HG03280 (cell line): ENCODE measurements around the gene DECR2.
A peak's percentile ranks its signal among the peaks of the same experiment; 100 is the strongest.
"Not testable (repeated sequence)": the region's sequence is repeated elsewhere in the genome, so short reads cannot be mapped to it uniquely, and the experiment has no call there.

Source experiments
- ATAC-seq: cut with Tn5 transposase; IDR thresholded peaks from one replicate; pipeline ENCODE4 v1.9.1; 2021; ENCODE audit warnings: mild to moderate bottlenecking, moderate library complexity; ENCODE audit not compliant: unreplicated experiment

The DECR2 gene

DNA sequence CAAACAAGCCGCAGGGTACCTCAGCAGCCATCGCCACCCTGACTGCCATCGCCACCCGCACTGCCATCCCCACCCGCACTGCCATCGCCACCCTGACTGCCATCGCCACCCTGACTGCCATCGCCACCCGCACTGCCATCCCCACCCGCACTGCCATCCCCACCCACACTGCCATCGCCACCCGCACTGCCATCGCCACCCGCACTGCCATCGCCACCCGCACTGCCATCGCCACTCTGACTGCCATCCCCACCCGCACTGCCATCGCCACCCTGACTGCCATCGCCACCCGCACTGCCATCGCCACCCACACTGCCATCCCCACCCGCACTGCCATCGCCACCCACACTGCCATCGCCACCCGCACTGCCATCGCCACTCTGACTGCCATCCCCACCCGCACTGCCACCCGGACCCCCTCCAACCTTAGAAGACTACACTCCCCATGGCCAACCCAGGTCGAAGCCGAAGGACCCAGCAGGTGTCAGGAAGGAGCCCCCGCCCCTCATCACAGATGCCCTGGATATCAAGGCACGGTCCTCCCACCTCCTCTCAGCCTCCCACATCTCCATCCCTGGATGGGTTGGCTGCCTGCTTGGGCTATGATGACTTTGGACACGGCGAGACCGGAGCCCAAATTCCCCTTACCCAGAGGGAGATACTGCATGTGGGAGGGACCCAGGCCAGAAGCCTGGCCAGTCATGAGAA is 23.4 kb upstream of the DECR2 start:
- not testable (repeated sequence) for ATAC-seq

- ATAC-seq = no peak
Measured at GRCh38 chr16:378821-379182, 22.9 kb upstream of the DECR2 start.

DNA sequence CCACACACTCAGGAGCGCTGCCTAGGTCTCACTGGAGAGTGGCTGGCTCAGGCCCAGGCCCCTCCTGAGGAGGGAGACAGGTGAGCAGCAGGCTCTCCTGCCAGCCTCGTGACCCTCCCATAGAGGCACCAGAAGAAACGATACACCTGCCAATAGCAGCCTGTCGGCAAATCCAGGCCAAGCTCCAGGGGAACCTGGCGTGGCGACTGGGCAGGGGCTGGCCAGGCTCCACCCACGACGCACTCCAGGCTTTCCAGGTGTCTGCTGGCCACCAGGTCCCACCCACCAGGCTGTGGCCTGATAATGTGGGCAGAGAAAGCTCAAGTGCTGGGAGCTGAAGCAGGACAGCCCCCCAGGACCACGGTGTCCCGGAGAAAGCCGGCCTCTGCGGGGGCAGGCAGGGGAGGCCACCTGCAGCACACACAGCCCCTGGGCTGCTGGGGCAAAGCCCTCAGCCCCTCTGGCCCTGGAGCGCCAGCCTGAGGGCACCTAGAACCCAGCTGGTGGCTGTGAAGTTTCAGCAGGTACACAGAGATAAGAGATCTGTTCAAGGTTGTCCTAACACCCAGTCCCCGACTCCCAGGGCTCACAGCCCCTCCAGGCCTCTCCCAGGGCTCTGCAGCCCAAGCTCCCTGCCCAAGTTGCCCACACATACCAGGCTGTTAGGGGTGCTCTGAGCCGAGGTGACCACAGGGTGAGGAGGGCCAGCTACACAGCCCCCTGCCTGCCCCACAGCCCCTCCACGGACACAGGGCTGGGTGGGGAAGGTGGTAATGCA is 22.3 kb upstream of the DECR2 start:
- ATAC-seq = no peak

- ATAC-seq = no peak
Measured at GRCh38 chr16:379961-380761, 21.5 kb upstream of the DECR2 start.

GRCh38 chr16:380762-381011 is 21.0 kb upstream of the DECR2 start:
- ATAC-seq = no peak

DNA sequence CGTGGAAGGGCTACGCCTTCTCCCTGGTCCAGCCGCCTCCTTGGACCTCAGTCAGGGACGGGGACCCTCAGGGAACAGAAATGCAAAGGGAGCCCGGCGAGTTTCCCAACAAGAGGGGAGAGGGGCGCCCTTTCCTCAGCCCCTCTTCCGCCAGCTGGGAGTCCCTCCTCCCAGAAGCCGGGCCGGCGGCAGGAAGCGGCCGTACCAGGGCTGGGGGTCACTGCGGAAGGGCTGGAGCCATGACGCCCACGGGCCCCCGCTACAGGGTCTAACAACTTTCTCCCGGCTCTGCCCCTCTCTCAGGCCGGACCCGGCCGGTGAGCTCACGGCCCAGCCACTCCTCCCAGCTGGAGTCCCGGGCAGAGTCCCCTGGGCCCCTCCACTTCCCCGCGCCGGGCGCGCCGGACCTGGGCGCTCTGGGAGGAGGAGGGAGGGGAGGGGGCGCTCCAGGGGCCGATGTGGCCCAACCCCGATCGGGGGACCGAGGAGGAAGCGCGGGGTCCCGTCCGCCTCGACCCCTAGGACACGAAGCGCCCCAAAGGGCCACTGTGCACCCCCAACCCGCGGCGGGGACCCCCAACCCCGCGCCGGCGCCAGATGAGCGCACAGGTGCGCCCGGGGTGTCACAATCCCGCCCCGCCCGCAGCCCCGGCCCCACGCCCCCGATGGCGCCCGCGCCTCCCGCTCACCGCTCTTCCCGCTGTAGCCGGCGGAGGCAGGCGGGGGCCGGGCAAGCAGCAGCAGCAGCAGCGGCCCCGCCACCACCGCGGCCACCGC is 20.5 kb upstream of the DECR2 start:
- peak; percentile 38 for ATAC-seq

DNA sequence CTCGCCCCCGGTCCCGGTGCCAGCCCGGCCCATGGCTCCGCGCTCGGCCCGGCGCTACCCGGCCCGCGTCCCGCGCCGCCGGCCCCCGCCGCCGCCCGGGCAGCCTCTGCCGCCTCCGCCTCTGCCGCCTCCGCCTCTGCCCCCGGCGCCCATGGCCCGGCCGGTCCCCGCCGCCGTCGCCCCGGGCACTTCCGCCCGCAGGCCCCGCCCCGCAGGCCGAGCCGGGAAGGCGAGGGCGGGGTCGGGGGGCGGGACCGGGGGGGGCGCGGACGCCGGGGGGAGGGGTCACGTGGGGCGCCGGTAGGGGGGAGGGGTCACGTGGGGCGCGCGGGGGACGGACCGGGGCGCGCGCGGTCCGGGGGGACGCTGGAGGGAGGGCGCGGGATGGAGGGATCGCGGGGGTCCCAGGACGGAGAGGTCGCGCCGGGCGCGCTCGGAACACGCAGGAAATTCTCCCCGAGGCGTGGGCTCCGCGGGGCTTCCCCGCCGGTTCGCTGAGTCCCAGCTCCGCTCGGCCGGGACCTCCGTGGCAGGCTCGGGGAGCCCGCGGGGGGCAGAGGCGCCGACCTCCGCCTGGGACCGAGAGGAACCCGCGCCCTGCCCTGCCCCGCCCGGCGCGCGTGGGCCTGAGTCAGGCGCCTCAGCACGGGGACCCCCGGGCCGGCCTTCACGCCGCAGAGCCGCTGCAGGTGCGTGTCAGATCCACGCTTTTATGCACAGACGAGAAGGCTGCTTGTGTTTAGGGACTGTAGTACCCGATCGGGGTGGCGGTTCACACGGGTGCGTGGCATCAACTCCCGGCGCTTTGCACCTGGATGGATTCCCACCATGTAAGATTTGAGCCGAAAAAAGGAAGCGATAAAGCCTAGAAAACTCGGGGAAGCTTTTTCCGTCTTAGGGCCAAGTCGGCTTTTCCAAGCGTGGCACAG is 19.6 kb upstream of the DECR2 start, which contains the start of gene PGAP6:
Gene PGAP6, minus strand, starts transcription at position 190 of the 929 bp plus-strand sequence. Its CDS starts 157 bp downstream, at position 33.
- ATAC-seq = peak; percentile 61

GRCh38 chr16:383326-384051 is 18.2 kb upstream of the DECR2 start:
- no peak for ATAC-seq

GRCh38 chr16:386641-387156 is 15.0 kb upstream of the DECR2 start:
- ATAC-seq = no peak

DNA sequence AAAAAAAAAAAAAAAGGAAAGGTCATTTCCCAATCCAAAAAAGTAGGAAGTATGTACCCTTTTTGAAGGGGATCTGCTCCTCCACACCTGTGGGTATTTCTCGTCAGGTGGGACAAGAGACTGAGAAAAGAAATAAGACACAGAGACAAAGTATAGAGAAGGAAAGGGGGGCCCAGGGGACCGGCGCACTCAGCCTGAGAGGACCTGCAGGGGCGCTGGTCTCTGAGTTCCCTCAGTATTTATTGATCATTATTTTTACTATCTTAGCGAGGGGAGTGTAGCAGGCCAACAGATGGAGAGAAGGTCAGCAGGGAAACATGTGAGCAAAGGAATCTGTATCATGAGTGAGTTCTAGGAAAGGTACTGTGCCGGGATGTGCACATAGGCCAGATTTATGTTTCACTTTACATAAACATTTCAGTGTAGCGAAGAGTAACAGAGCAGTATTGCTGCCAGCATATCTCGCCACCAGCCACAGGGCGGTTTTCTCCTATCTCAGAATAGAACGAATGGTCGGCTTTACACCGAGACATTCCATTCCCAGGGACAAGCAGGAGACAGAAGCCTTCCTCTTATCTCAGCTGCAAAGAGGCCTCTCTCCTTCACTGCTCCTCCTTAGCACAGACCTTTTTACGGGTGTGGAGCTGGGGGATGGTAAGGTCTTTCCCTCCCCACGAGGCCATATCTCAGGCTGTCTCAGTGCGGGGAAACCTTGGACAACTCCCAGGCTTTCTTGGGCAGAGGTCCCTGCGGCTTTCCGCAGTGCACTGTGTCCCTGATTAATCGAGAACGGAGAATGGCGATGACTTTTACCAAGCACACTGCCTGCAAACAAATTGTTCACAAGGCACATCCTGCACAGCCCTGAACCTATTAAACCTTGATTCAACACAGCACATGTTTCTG is 13.7 kb upstream of the DECR2 start:
- ATAC-seq = not testable (repeated sequence)

- ATAC-seq = no peak
Measured at GRCh38 chr16:389352-389751, 12.3 kb upstream of the DECR2 start.

DNA sequence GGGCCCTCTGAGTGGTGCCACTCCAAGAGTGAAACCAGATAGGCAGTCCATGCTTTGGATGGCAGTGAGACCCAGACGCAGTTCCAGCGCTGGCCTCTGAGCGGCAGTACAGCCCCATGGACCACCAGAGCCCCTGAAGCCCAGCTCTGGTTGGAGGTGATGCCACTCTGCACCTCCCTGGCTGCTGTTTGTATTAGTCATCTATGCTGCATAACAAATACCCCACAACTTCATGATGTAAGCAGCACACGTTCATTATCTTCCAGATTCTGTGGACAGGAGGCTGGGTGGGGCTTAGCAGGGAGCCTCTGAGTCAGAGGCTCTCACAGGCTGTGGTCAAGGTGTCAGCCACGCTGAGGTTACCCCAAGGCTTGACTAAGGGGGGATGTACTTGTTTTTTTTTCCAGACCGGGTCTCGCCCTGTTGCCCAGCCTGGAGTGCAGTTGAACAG is 9.8 kb upstream of the DECR2 start:
- no peak for ATAC-seq

DNA sequence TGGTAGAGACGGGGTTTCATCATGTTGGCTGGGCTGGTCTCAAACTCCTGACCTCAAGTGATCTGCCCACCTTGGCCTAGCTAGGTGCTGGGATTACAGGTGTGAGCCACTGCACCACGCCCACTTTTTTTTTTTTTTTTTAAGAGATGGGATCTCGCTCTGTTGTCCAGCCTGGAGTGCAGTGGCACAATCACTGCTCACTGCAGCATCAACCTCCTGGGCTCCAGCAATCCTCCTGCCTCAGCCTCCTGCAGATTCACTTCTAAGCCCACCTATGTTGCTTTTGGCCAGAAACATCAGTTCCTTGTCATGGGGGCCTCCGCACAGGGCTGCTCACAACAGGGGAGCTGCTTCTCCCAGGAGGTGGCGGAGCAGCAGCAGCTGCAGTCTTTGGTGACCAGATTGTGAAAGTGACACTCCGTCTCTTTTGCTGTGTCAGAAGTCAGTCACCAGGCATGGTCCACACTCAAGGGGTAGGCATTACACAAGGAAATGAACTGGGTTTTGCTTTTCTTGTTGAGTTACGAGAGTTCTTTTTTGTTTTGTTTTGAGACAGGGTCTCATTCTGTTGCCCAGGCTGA is 9.1 kb upstream of the DECR2 start:
- no peak for ATAC-seq

GRCh38 chr16:396199-396598 is 5.5 kb upstream of the DECR2 start:
- ATAC-seq = no peak

DNA sequence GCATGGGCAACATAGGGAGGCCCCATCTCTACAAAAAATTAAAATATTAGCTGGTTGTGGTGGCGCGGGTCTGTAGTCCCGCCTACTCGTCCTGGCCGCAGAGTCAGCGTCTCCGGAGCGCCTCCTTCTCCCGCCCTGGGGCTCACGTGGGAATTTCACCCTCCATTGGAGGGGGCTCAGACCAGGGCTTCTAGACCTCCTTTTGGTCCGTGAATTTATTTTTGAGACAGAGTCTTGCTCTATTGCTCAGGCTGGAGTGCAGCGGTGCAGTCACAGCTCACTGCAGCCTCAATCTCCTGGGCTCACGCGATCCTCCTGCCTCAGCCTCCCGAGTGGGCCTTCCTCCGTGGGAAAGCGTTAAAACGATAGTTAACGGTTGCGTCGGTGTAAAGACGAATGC is 5.1 kb upstream of the DECR2 start:
- ATAC-seq = no peak

- no peak for ATAC-seq
Measured at GRCh38 chr16:397135-397661, 4.5 kb upstream of the DECR2 start, which contains the start of gene NME4. NME4 (plus strand) TSS chr16:397199; CDS start chr16:397223, 24 bp downstream.

GRCh38 chr16:397736-398332 is 3.9 kb upstream of the DECR2 start:
- no peak for ATAC-seq
